Stimulated activated CD8-positive, alpha-beta memory T cell treated with anti-CD3 and anti-CD28 coated beads, Interleukin-4, amount 100 ng/mL, for 48 hours (primary cell): Measurements from ENCODE around the gene NEBL.

Experiments
- DNase-seq: peaks from one replicate; pipeline ENCODE4 v3.0.0-alpha.2; 2020

The NEBL gene

DNA sequence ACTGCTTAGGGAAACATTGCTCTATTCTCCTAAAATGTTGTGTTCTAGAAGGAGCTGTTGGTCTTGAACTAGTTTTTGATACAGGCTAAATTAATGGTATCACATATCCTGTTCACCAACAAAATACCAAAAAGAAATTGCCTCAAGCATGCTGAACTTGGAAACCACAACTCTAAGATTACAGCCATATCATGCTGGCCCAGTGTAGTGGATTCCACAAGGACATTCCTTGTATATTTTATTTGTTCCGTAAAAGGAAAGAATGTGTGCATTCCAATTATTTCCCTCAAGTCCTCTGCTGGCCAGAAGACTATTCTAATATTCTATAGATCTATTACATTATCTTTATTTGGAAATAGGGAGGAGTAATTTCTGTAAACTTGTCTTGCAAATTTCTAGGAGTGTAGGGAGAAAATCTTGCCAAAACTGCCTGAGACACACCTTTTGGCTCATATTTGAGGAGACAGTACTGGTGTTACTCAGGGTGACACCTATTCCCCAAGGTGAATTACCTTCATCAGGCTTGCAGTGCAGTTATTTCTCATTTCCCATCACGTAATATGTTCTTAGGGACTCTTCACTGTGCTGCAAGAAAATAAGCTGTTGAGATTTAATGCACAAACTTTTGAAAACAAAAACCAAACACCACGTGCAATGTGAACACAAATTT lies 1.9 kb upstream of the NEBL start:
- no peak for DNase-seq

- DNase-seq: no peak
These were observed 3.8 kb downstream of the NEBL start for GRCh38 chr10:20893297-20893696.

DNA sequence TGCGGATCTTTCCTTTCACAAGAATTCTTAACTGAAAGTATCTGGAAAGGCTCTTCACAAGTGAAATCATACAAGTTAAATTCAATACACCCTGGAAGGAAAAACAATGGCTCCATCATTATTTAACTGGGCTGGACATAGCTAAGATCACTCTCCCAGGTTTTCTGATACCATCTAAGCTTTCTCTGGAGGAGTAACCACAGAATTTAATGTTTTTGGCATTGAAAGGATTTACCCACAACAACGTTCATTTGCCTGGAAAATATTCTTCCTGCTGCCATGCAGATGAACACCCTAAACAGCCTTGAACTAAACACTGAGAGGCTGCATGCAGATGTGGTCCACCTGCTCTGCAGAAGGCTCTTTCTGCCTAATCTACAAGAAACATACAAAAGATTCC lies 4.3 kb downstream of the NEBL start:
- no peak for DNase-seq

GRCh38 chr10:20892011-20892585 lies 5.0 kb downstream of the NEBL start:
- no peak for DNase-seq

DNA sequence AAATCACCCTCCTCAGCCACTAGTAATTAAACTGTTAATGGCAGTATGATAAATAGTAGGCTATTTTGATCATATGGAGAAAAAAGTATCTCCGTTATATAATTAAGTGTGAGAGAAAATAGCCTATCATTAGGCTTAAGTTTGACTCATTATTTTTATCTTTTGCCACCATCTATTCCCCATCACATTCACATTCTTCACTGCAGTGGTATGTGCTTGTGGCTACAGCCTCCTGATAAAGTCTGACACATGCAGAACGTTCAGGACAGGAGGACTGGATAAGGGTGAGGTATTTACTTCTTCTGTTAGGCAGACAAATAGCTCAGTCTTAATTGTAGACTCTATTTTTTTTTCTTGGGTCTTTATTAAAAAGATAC lies 5.8 kb downstream of the NEBL start:
- no peak for DNase-seq

- no peak for DNase-seq
These were observed 6.4 kb downstream of the NEBL start for GRCh38 chr10:20890491-20891337.

DNA sequence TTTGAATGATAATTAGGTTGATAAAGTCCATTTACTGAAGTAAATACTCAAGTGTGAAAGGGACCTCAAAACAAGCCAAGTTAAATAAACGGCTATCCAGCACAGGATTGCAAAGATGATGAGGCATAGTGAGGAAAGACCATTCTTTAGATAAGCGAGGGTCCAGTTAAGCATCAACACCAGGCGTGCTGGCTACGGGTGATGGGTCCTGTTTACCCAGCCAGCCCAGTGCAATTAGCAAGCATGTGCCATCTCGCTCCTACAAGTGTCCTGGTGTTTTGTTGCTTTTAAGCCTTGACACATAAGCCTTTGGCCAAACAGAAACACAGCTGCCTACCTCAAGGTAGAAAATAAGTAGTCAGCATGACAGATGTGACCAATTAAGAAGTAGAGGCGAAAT lies 7.1 kb downstream of the NEBL start:
- DNase-seq: no peak

GRCh38 chr10:20888620-20889330 lies 8.3 kb downstream of the NEBL start:
- no peak for DNase-seq

GRCh38 chr10:20887706-20888555 lies 9.2 kb downstream of the NEBL start:
- no peak for DNase-seq

DNA sequence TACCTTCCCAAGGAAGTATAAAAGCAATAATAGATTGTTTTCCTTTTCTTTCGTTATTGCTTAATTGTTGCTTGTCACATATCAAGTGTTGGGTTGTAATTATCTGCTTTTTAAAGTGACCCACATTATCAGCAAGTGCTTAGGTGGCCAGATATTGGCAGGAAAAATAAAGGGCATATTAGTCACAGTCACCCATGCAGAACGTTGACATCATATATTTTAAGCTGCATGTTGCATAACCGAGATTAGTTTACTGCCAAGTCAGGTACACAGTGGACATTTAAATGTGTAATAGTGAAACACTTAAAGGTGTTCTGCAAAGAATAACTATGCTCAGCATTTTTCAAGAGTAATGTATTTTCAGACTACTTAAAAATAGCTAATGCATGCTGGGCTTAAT lies 11.4 kb downstream of the NEBL start:
- DNase-seq: no peak

- no peak for DNase-seq
These were observed 13.6 kb downstream of the NEBL start for GRCh38 chr10:20883552-20883951.

DNA sequence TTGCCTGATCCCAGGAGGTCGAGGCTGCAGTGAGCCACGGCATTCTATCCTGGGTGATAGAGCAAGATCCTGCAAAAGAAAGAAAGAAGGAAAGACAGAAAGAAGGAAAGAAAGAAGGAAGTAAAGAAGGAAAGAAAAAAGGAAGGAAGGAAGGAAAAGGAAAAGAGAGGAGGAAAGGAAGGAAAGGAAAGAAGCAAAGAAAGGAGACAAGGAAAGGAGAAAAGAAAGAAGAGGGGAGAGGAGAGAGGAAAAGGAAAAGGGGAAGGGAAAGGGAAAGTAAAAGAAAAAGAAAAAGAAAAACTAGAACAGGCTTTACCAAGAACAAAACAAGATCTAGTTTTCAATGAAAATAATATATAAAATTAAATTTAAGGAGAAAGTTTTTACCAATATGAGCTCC lies 15.0 kb downstream of the NEBL start:
- no peak for DNase-seq

GRCh38 chr10:20879136-20879535 lies 18.0 kb downstream of the NEBL start:
- DNase-seq: no peak

GRCh38 chr10:20877986-20878983 lies 18.8 kb downstream of the NEBL start:
- no peak for DNase-seq

DNA sequence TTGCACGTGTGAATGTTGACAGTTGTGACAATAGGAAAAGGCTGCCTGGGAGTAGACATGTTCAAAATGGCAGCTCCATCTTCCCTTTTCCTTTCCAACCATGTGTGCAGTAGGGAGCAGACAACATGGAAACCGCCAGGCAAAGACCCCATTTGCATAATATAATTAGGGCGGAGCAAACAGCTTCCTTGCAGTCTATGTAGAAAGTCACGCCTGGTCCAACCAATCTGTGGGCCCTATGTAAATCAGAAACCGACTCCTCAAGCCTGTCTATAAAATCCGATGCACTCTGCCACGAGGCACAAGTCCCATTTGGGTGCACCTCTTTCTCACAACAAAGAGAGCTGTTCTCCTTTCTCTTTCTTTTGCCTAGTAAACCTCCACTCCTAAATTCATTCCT lies 19.6 kb downstream of the NEBL start:
- no peak for DNase-seq

GRCh38 chr10:20874261-20874660 lies 22.9 kb downstream of the NEBL start:
- no peak for DNase-seq

DNA sequence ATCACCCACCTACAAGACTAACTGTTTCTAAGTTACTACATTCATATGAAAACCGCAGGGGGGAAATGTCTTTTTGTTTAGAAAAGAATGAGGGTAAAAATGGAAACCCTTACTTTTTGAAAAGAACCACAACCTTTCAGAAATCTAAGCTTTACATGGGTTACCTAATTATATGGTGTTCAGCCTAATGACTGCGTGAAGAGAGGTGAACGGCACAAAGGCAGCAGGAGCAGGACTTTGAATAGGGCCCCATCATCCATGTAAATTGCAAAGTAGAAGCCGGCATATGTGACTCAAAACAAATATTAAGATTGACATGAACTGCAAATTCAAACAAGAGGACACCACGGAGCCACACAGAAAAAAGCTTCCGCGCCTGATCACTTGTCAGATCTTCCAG lies 25.1 kb downstream of the NEBL start:
- no peak for DNase-seq

DNA sequence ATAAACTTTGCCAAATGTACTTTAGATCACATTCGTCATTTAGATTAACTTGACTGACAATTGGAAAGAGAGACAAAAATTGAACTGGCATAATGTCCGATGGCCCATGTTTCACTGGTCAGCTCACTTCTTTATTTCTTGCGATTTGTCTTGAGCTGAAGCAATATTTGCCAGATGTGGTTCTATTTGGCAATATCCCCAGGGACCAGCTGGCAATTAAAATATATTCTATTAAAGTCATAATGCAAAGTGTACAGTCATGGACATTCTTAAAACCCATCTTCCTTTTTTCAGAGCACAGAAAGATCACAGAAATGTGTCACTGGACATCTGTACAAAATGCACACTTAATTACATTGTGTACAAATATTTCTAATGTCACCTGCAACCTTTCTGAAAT lies 26.3 kb downstream of the NEBL start:
- no peak for DNase-seq

DNA sequence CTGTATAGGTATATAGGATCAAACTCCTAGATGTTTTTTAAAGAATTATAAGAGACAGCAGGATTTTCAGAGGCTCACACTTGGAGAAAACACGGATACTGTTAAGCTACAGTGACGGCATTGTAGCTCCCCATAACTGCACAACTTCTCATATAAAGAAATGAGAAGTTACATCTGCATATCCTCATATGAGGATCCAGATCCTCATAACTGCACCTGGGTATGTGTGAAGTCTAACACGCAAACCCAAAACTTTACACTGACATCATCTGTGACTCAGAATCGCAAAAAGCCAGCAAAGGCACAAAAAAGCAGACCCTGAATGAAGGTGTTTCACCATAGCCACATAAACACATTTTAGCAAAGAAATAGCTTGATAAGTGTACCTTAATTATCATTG lies 34.1 kb downstream of the NEBL start:
- no peak for DNase-seq

- no peak for DNase-seq
These were observed 38.6 kb downstream of the NEBL start for GRCh38 chr10:20858292-20859124.
